IPS-11a (cell line): ENCODE measurements around the gene PDE5A.
A peak's percentile ranks its signal among the peaks of the same experiment; 100 is the strongest.
"Not testable (repeated sequence)": the region's sequence is repeated elsewhere in the genome, so short reads cannot be mapped to it uniquely, and the experiment has no call there.

Experiments
- H3K4me3 ChIP-seq: one replicate; pipeline ENCODE4 v1.5.1; 2013; ENCODE audit warnings: low read depth, low read length, control low read depth

PDE5A gene

GRCh38 chr4:119478446-119479179, 150.0 kb downstream of the PDE5A start:
- H3K4me3 ChIP-seq: no peak overlapping the region

- no peak overlapping the region for H3K4me3 ChIP-seq
Observed at GRCh38 chr4:119477412-119478053, 151.1 kb downstream of the PDE5A start.

- no peak overlapping the region for H3K4me3 ChIP-seq
Observed at GRCh38 chr4:119471259-119471658, 157.3 kb downstream of the PDE5A start.

GRCh38 chr4:119470737-119471063, 157.9 kb downstream of the PDE5A start:
- H3K4me3 ChIP-seq: not testable (repeated sequence)

GRCh38 chr4:119470021-119470736, 158.4 kb downstream of the PDE5A start:
- H3K4me3 ChIP-seq: not testable (repeated sequence)

- H3K4me3 ChIP-seq: not testable (repeated sequence)
Observed at GRCh38 chr4:119469039-119469438, 159.6 kb downstream of the PDE5A start.

- not testable (repeated sequence) for H3K4me3 ChIP-seq
Observed at GRCh38 chr4:119462733-119463132, 165.9 kb downstream of the PDE5A start.

- not testable (repeated sequence) for H3K4me3 ChIP-seq
Observed at GRCh38 chr4:119455734-119456133, 172.9 kb downstream of the PDE5A start.

- peak overlapping the region; percentile 50 for H3K4me3 ChIP-seq
Observed at GRCh38 chr4:119454491-119455270, 173.9 kb downstream of the PDE5A start.

GRCh38 chr4:119454151-119454490, 174.5 kb downstream of the PDE5A start:
- peak overlapping the region; percentile 48 for H3K4me3 ChIP-seq

GRCh38 chr4:119453286-119453685, 175.3 kb downstream of the PDE5A start:
- H3K4me3 ChIP-seq: not testable (repeated sequence)

GRCh38 chr4:119449851-119450250, 178.8 kb downstream of the PDE5A start:
- not testable (repeated sequence) for H3K4me3 ChIP-seq
